HEK293T (cell line): ENCODE data around the gene FUT8.

ENCODE experiments used
- ARNT ChIP-seq: fragments of 450-650 bp; IDR thresholded peaks from 2 replicates; pipeline ENCODE4 v1.6.1; 2017; ENCODE audit warnings: mild to moderate bottlenecking
- BHLHE40 ChIP-seq: fragments of 450-650 bp; IDR thresholded peaks from 2 replicates; pipeline ENCODE4 v1.6.1; 2016; ENCODE audit warnings: mild to moderate bottlenecking, moderate library complexity, borderline replicate concordance
- CTBP1 ChIP-seq: fragments of 450-650 bp; IDR thresholded peaks from 2 replicates; pipeline ENCODE4 v1.6.1; 2016; ENCODE audit warnings: borderline replicate concordance
- ELF4 ChIP-seq: fragments of 450-650 bp; IDR thresholded peaks from 2 replicates; pipeline ENCODE4 v1.6.1; 2017; ENCODE audit warnings: antibody characterized with exemption
- FOXA1 ChIP-seq: fragments of 450-650 bp; IDR thresholded peaks from 2 replicates; pipeline ENCODE4 v1.6.1; 2016; ENCODE audit warnings: mild to moderate bottlenecking
- FOXM1 ChIP-seq: fragments of 450-650 bp; IDR thresholded peaks from 2 replicates; pipeline ENCODE4 v1.6.1; 2017; ENCODE audit warnings: mild to moderate bottlenecking, borderline replicate concordance
- L3MBTL2 ChIP-seq: fragments of 450-650 bp; conservative IDR thresholded peaks from 2 replicates; pipeline ENCODE4 v1.6.1; 2016; ENCODE audit warnings: mild to moderate bottlenecking
- LEF1 ChIP-seq: fragments of 450-650 bp; IDR thresholded peaks from 2 replicates; pipeline ENCODE4 v1.6.1; 2017; ENCODE audit warnings: mild to moderate bottlenecking, borderline replicate concordance
- NFRKB ChIP-seq: fragments of 450-650 bp; IDR thresholded peaks from 2 replicates; pipeline ENCODE4 v1.6.1; 2016; ENCODE audit warnings: mild to moderate bottlenecking, moderate library complexity
- SP1 ChIP-seq: fragments of 450-650 bp; IDR thresholded peaks from 2 replicates; pipeline ENCODE4 v1.6.1; 2017
- SUZ12 ChIP-seq: fragments of 450-650 bp; IDR thresholded peaks from 2 replicates; pipeline ENCODE4 v1.6.1; 2016; ENCODE audit warnings: mild to moderate bottlenecking
- TARDBP ChIP-seq: fragments of 450-650 bp; IDR thresholded peaks from 2 replicates; pipeline ENCODE4 v1.6.1; 2016
- ZNF384 ChIP-seq: fragments of 450-650 bp; IDR thresholded peaks from 2 replicates; pipeline ENCODE4 v1.6.1; 2016
- TF ChIP-seq, protein P1 (sequence below): fragments of 450-650 bp; IDR thresholded peaks from 2 replicates; pipeline ENCODE4 v1.6.1; 2016

- no peak for TF ChIP-seq ELF4
- no peak for TF ChIP-seq FOXM1
- no peak for TF ChIP-seq FOXA1
- TF ChIP-seq SUZ12 = no peak
- TF ChIP-seq, protein P1, sequence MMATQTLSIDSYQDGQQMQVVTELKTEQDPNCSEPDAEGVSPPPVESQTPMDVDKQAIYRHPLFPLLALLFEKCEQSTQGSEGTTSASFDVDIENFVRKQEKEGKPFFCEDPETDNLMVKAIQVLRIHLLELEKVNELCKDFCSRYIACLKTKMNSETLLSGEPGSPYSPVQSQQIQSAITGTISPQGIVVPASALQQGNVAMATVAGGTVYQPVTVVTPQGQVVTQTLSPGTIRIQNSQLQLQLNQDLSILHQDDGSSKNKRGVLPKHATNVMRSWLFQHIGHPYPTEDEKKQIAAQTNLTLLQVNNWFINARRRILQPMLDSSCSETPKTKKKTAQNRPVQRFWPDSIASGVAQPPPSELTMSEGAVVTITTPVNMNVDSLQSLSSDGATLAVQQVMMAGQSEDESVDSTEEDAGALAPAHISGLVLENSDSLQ = no peak
- no peak for TF ChIP-seq BHLHE40
- no peak for TF ChIP-seq CTBP1
- TF ChIP-seq L3MBTL2 = no peak
- no peak for TF ChIP-seq ARNT
- TF ChIP-seq NFRKB = no peak
- TF ChIP-seq TARDBP = no peak
- TF ChIP-seq LEF1 = no peak
- TF ChIP-seq SP1 = no peak
- TF ChIP-seq ZNF384 = no peak
Observed at GRCh38 chr14:65787461-65787860, 374.9 kb downstream of the FUT8 start.
